Aorta (tissue), 5 donors: Measurements from ENCODE around the gene HM13. TPM values are rescaled to one million over a fixed set of nuclear protein-coding genes. Genes with fewer than 3 reads are reported as not detected.
"Not testable (repeated sequence)": the region's sequence is repeated elsewhere in the genome, so short reads cannot be mapped to it uniquely, and the experiment has no call there.

Experiments
- ATAC-seq: fragments of 200-7000 bp; cut with Tn5 transposase; one replicate; pipeline ENCODE4 v1.9.1; 2022; ENCODE audit warnings: moderate library complexity; ENCODE audit not compliant: low FRiP score
- DNase-seq, 2 donors: peaks; one replicate each; pipeline ENCODE4 v3.0.0-alpha.2; 2020
- H3K27ac ChIP-seq, 2 donors: one replicate each; pipeline ENCODE4 v1.5.1; 2013; ENCODE audit warnings: low read length in 2 of 2, mild to moderate bottlenecking in 2 of 2, moderate library complexity in 2 of 2, control low read depth in 1 of 2, inconsistent platforms in 1 of 2, low read depth in 1 of 2
- H3K27me3 ChIP-seq, 2 donors: one replicate each; pipeline ENCODE4 v1.6.1; 2013; ENCODE audit warnings: control low read depth in 1 of 2, low read length in 1 of 2, mild to moderate bottlenecking in 1 of 2, moderate library complexity in 1 of 2; ENCODE audit not compliant: insufficient read depth in 2 of 2, control insufficient read depth in 1 of 2
- H3K36me3 ChIP-seq, 2 donors: one replicate each; pipeline ENCODE4 v1.6.1; 2013; ENCODE audit warnings: control low read depth in 1 of 2, low read length in 1 of 2, mild to moderate bottlenecking in 1 of 2; ENCODE audit not compliant: insufficient read depth in 2 of 2, control insufficient read depth in 1 of 2
- H3K4me1 ChIP-seq, 2 donors: one replicate each; pipeline ENCODE4 v1.6.1; 2013; ENCODE audit warnings: low read length in 2 of 2, control low read depth in 1 of 2, mild to moderate bottlenecking in 1 of 2, moderate library complexity in 1 of 2; ENCODE audit not compliant: insufficient read depth in 2 of 2, control insufficient read depth in 1 of 2
- H3K4me3 ChIP-seq, 2 donors: one replicate each; pipeline ENCODE4 v1.5.1; 2013; ENCODE audit warnings: low read length in 2 of 2, control low read depth in 1 of 2, mild to moderate bottlenecking in 1 of 2
- H3K9me3 ChIP-seq: one replicate; pipeline ENCODE4 v1.6.1; 2013; ENCODE audit warnings: mild to moderate bottlenecking, low read length; ENCODE audit not compliant: control insufficient read depth
- WGBS, 2 donors: extraction: QIAGEN DNeasy Blood & Tissue Kit; methylation state at CpG; one replicate each; pipeline ENCODE4 v1.1.7; 2013; 5-methylcytosine and 5-hydroxymethylcytosine counted together
- intact Hi-C, 2 donors: fragments of 100-400 bp; cut with DNase I; formaldehyde crosslinking; loops; one replicate each; pipeline versions ENCODE4 v1.14.2 to v1.15.0; 2022
- long read RNA-seq, 2 donors: library from polyadenylated mRNA; unstranded; transcript quantifications; one replicate each; pipeline ENCODE4 v2.0.0, GENCODE V29; 2020 to 2021
- polyA plus RNA-seq, 2 donors: library from polyadenylated mRNA; stranded (reverse); fragments of 200-250 nt; gene quantifications; one replicate each; pipeline ENCODE4 v1.2.3, GENCODE V29; 2013
- total RNA-seq, 2 donors: library from RNA; stranded (reverse); fragmentation: NEBNext Ultra II Directional; extraction: Animal tissue kit (Norgen Biotek cat#: 25700); gene quantifications; one replicate each; pipeline ENCODE4 v1.2.1, GENCODE V29; 2021
- donor health status: healthy with polysubstance abuse.
- donor health status: Bipolar disorder and iron deficiency.
- donor health status: DM: no; HTN: no; CAD: no.
- donor health status: DM: no; HTN: no; CAD: no.
- donor health status: DM: yes; HTN: yes; CAD: no.

The HM13 gene, protein sequence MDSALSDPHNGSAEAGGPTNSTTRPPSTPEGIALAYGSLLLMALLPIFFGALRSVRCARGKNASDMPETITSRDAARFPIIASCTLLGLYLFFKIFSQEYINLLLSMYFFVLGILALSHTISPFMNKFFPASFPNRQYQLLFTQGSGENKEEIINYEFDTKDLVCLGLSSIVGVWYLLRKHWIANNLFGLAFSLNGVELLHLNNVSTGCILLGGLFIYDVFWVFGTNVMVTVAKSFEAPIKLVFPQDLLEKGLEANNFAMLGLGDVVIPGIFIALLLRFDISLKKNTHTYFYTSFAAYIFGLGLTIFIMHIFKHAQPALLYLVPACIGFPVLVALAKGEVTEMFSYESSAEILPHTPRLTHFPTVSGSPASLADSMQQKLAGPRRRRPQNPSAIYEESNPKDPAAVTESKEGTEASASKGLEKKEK
- total RNA-seq (100 to 1,000 TPM; 136 to 139 TPM), polyA plus RNA-seq (100 to 1,000 TPM in 1 of 2 donors, 10 to 100 TPM in 1; 41.8 to 108 TPM)
- long read RNA-seq, donor 1, transcript HM13-224 (3 exons, 3,932 nt) = minor isoform, 33 of 729 reads
- long read RNA-seq, donor 1, transcript HM13-202 (12 exons, 1,606 nt) = major isoform, 507 of 729 reads
- long read RNA-seq, donor 1, transcript HM13-204 (13 exons, 3,810 nt) = minor isoform, 19 of 729 reads
- long read RNA-seq, donor 1, transcript HM13-201 (13 exons, 1,809 nt) = minor isoform, 34 of 729 reads
- long read RNA-seq, donor 1, partial matches to known transcripts = 19 of 729 reads
- long read RNA-seq, donor 1, other reads (novel, unspliced or antisense) = 115 of 729 reads
- long read RNA-seq, donor 2, transcript HM13-202 (12 exons, 1,606 nt) = major isoform, 73 of 113 reads
- long read RNA-seq, donor 2, partial matches to known transcripts = 7 of 113 reads
- long read RNA-seq, donor 2, other reads (novel, unspliced or antisense) = 24 of 113 reads

DNA sequence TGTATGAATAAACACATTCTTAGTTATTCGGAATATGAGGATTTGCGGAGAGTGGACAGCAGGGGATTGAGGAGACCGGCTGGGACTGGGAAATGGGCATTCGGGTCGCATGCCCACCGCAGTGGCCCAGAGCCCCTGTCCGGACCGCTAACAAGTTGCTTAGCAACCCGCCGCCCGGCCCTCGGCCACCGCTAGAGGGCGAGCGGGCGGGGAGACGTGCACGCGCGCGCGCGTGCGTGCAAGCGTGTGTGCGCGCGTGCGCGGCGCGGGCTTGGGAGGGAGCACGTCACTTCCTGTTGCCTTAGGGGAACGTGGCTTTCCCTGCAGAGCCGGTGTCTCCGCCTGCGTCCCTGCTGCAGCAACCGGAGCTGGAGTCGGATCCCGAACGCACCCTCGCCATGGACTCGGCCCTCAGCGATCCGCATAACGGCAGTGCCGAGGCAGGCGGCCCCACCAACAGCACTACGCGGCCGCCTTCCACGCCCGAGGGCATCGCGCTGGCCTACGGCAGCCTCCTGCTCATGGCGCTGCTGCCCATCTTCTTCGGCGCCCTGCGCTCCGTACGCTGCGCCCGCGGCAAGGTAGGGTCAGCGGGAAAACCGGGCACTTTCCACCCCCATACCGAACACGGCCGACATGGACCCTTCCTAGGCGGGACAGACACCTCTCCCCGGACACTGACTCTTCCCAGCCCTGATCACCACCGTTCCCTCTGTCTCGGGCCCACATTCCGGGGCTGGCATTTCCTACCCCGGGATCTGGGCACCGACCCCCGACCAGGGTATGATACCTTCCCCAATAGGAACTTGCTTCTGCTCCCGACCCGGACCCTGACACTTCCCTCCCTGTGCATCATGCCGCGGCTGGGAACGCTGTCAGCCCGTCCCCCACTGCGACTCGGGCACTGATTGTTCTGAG is at the start of gene HM13:
Gene HM13, plus strand, starts transcription at position 289 of the 918 bp plus-strand sequence. Its CDS starts 110 bp downstream, at position 399.
- peak; percentile 97 for ATAC-seq
- Histone ChIP-seq H3K9me3 (no peaks in the 10 kb centered on the region), H3K27ac (peak within 1 kb of the TSS in 1 of 2 donors; percentile 11), H3K27me3 (no peaks in the 10 kb centered on the region), H3K4me1 (peaks cover 3 to 4% of the 10 kb centered on the region in 2 donors), H3K36me3 (no peaks in the 10 kb centered on the region), H3K4me3 (peak within 1 kb of the TSS; percentile 38 to 67)
- 0% methylated on average over 66 to 86 of the region's 86 CpGs for WGBS, 2 donors
- peak; percentile 95 to 97 for DNase-seq
- intact Hi-C loops = no loop called here

DNA sequence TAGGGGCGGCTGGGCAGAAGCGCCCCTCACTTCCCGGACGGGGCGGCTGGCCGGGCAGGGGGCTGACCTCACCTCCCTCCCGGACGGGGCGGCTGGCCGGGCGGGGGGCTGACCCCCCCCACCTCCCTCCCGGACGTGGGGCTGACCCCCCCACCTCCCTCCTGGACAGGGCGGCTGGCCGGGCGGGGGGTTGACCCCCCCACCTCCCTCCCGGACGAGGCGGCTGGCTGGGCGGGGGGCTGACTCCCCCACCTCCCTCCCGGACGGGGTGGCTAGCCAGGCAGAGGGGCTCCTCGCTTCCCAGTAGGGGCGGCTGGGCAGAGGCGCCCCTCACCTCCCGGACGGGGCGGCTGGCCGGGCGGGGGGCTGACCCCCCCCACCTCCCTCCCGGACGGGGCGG is 43.3 kb upstream of the HM13 start:
- H3K4me1 ChIP-seq, ATAC-seq, H3K27me3 ChIP-seq, H3K4me3 ChIP-seq, DNase-seq, H3K36me3 ChIP-seq, H3K9me3 ChIP-seq, intact Hi-C loops, H3K27ac ChIP-seq: not testable (repeated sequence)
- WGBS, 2 donors = 84 to 90% methylated on average over 15 to 25 of the region's 33 CpGs

DNA sequence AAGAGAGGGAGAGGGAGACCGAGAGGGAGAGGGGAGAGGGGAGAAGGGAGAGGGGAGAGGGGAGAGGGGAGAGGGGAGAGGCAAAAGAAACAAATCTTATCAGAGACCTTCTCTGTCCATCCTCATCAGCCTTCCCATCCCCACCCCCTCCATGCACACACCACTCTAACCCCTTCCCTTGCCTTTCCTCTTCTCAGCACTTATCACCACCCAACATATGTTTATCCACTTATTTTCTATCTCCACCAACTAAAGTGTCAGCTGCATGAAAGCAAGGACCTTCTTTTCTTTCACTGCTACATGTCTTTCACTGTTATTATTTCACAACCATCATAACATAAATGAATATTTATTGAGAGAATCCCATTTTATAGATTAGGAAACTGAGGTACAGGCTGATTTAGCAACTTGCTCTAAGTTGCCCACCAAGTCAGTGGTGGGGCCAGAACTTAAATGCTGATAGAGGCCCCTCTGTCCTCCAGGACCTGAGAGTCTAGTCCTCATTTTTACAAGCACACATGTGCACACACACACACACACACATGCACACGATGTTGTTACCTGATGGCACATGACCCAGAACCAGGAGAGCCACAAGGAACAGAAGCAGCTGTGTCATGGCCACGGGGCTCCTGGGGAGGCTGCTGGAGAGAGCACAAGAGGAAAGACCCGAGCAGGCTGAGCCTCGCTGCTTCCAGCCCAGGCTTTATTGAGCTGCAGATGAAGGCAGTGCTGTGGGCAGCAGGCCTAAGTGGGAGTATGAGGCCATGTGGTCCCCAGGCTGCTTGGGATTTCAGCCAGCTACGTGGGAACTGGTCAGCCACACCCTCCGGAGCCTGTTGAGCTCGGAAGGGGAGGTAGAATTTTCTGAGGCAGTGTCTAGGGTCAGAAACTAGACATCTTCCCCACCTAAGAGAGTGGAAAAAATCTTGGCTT is 41.6 kb upstream of the HM13 start:
- H3K27me3 ChIP-seq = no peaks in the 10 kb centered on the region
- 55 to 68% methylated on average over 7 of the region's 8 CpGs for WGBS, 2 donors
- H3K36me3 ChIP-seq = no peaks in the 10 kb centered on the region
- intact Hi-C loops = no loop called here
- no peak overlapping the region for H3K27ac ChIP-seq
- H3K9me3 ChIP-seq = no peaks in the 10 kb centered on the region
- no peak for ATAC-seq
- no peak overlapping the region for H3K4me3 ChIP-seq
- H3K4me1 ChIP-seq = no peaks in the 10 kb centered on the region
- DNase-seq = no peak

DNA sequence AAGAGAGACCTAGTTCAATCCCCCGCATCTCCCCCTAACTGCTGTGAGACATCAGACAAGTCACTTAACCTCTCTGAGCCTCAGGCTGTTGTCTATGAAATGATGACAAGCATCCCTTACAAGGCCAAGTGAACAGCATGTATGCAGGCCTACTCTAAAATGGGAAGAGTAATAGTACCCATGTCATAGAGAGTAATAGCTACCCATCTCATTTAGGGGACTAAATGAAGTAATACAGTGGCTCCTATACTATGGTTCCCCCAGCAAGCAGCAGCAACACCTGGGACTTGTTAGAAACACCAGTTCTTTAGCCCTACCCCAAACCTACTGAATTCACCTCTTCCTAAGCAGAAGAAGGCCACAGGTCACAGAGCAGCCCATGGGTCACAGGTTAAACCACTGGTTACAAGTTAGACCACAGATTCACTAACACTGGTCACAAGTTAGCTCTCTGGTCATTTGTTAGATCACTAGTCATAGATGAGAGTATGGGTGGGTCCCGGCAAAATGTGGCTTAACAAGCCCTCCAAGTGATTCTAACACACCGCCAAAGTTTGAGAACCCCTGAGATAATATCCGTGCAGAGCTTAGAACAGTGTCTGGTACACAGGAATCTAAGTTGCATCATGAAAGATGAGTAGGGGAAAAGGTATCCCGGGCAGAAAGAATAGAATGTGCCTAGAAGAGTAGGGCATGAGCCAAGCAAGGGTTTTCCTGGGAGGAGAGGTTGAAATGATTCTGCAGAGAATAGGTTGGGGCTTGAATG is 40.7 kb upstream of the HM13 start:
- Histone ChIP-seq H3K9me3 (no peaks in the 10 kb centered on the region), H3K4me1 (no peaks in the 10 kb centered on the region), H3K4me3 (no peak overlapping the region), H3K27ac (no peak overlapping the region), H3K27me3 (no peaks in the 10 kb centered on the region), H3K36me3 (no peaks in the 10 kb centered on the region)
- ATAC-seq (no peak), DNase-seq (no peak)
- intact Hi-C loops = no loop called here
- WGBS, 2 donors = 93 to 94% methylated on average over 5 of the region's 5 CpGs

DNA sequence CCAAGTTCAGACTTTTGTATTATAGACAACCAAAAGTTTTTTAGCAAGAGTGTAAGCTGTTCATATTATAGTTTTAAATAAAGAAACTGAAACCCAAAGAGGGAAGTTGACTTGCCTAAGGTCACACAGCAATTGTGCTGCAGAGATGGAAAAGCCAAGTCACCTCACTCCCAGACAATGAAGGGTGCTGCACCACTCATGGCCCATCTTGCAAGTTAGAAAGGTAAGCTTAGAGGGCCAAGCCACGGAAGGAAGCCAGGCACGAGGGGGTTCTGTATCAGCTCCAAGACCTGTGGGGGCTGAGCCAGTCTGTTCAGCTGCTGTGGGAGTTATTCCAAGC is 40.2 kb upstream of the HM13 start:
- no peak overlapping the region for H3K27ac ChIP-seq
- no peaks in the 10 kb centered on the region for H3K27me3 ChIP-seq
- H3K4me3 ChIP-seq = no peak overlapping the region
- no peak for ATAC-seq
- 66 to 80% methylated on average over 2 of the region's 2 CpGs for WGBS, 2 donors
- DNase-seq = no peak
- no peaks in the 10 kb centered on the region for H3K4me1 ChIP-seq
- intact Hi-C loops = no loop called here
- H3K36me3 ChIP-seq = no peaks in the 10 kb centered on the region
- H3K9me3 ChIP-seq = no peaks in the 10 kb centered on the region

DNA sequence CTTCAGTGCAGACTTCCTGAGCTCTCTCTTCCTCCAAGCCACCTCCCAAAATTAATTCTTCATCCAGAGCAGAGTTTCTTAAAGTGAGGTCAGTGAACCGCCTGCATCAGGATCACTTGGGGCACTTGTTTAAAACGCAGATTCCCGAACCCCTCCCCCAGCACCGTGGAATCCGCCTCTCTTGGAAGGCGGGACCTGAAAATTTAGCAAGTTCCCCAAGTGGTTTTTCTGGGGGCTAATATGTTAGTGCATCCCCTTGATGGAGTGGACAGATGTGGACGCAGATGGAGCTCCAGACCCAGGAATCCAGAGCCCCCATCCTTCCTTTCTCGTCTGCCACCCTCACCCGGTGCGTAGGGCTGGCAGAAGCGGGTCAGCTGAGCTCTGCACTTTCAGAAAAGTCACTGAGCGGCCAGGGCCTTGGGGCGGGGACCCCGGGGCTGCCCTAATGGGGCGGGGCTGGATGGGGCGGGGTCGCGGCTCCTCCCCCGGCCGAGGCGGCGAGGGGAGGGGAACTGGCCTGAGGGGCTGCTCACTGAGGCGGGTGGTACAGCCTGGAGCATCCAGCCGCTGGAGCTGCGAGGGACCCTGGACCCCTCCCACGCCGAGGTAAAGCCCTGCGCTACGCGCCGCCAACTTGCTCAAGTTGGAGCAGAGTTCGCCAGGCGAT is 39.3 kb upstream of the HM13 start, which contains the start of the genes DEFB124 and REM1:
Gene DEFB124, minus strand, starts transcription at position 370 of the 670 bp plus-strand sequence. CDS start 2,114 bp downstream, outside the sequence.
Gene REM1, plus strand, starts transcription at position 531 of the 670 bp plus-strand sequence. CDS start 1,158 bp downstream, outside the sequence.
- H3K9me3 ChIP-seq = no peaks in the 10 kb centered on the region
- intact Hi-C loops = no loop called here
- H3K4me1 ChIP-seq = no peaks in the 10 kb centered on the region
- no peaks in the 10 kb centered on the region for H3K27me3 ChIP-seq
- DNase-seq (peak; percentile 76 to 91), ATAC-seq (peak; percentile 94)
- no peaks in the 10 kb centered on the region for H3K36me3 ChIP-seq
- peak within 1 kb of the TSS in 1 of 2 donors; percentile 49 for H3K27ac ChIP-seq
- peak within 1 kb of the TSS; percentile 42 to 56 for H3K4me3 ChIP-seq
- WGBS, 2 donors = 0 to 1% methylated on average over 31 to 33 of the region's 33 CpGs
